VCaP (cell line): ENCODE data around the gene CCDC157.

Experiments
- H3K27ac ChIP-seq: fragments of 450-650 bp; 2 replicates; pipeline ENCODE4 v1.5.1; 2017
- CTCF ChIP-seq: fragments of 450-650 bp; conservative IDR thresholded peaks from 2 replicates; pipeline ENCODE4 v1.5.1; 2017; ENCODE audit warnings: mild to moderate bottlenecking, moderate library complexity

Gene CCDC157

DNA sequence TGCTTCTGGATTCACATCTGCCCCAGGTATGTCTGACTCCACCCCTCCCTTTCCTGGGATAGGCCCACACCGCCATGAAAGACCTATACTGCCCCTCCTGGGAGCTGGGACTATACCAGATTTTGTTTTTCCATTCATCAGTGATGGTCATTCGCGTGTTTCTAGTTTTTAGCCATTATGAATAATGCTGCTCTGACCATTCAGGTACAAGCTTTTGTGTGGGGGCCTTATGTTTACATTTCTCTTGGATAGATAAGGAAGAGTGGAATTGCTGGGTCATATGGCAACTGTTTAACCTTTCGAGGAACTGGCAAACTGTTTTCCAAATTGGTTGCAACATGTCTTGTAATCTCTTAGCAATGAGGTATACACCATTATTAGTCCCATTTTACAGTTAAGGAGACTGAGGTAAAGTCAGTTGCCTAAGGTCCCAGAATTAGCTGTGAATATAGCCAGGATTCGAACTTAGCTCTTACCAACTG lies 28.9 kb upstream of the CCDC157 start:
- H3K27ac ChIP-seq: peak overlapping the region; percentile 81
- peak; percentile 68 for TF ChIP-seq CTCF

GRCh38 chr22:30328466-30329049 lies 28.2 kb upstream of the CCDC157 start:
- peak overlapping the region; percentile 81 for H3K27ac ChIP-seq
- TF ChIP-seq CTCF: no peak

GRCh38 chr22:30332551-30332950 lies 24.3 kb upstream of the CCDC157 start:
- TF ChIP-seq CTCF: no peak
- H3K27ac ChIP-seq: no peak overlapping the region

GRCh38 chr22:30332994-30333706 lies 23.7 kb upstream of the CCDC157 start:
- no peak overlapping the region for H3K27ac ChIP-seq
- no peak for TF ChIP-seq CTCF

GRCh38 chr22:30333707-30334087 lies 23.1 kb upstream of the CCDC157 start:
- no peak for TF ChIP-seq CTCF

GRCh38 chr22:30334646-30335045 lies 22.2 kb upstream of the CCDC157 start:
- TF ChIP-seq CTCF: no peak
- no peak overlapping the region for H3K27ac ChIP-seq

More at GRCh38 chr22:30333707-30334087, 23.1 kb upstream of the CCDC157 start:
- no peak overlapping the region for H3K27ac ChIP-seq

DNA sequence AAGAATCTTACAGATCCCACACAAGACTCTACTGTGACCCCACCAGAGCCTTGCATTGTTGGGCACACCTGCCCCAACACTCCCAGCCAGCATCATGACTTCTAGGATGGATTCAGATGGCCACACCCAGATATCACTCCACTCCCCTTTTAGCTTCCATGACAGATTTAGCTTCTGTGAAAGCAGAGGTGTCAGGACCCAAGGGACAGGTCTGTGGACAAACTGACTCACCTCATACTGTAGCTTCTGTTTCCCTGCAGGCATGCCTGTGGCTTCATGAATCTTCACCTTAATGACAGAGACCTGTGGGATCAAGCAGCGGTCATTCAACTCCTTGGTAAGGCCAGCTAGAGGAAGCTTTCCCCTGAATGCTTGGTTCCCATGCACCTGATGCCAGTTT lies 21.6 kb upstream of the CCDC157 start:
- no peak for TF ChIP-seq CTCF
- no peak overlapping the region for H3K27ac ChIP-seq
